ENCODE results near the gene RAP1A. TPM values are rescaled to one million over a fixed set of nuclear protein-coding genes. Genes with fewer than 3 reads are reported as not detected.

Gene RAP1A
- total and polyA plus RNA-seq, 2 donors (not counting 3 experiments of a cell fraction or from before 2014, with no cell fraction given): 17.8 to 56.4 TPM

GRCh38 chr1:111591937-111592336 lies 27.7 kb upstream of the RAP1A start:
- ChIA-PET CTCF (interaction anchor here (0.9 to 1.5 kb wide), 4 partner anchors 81 to 110 kb away, joined by 3 to 12 read pairs (median 4); no protein-coding TSS in a partner anchor), POLR2A (interaction anchor here (1.3 kb wide), 1 partner anchor 84 kb away, joined by 4 read pairs; no protein-coding TSS in a partner anchor)
- Histone ChIP-seq H3K36me3 (ENCODE audit: control insufficient read depth in 2 of 2, extremely low read depth in 1 of 2, insufficient read depth in 2 of 2, low read length in 2 of 2) (no peaks in the 10 kb centered on the region), H3K4me2 (ENCODE audit: insufficient read depth, low read length) (no peak overlapping the region), H3K27me3 (ENCODE audit: control insufficient read depth in 2 of 2, insufficient read depth in 2 of 2, low read length in 2 of 2) (peaks cover 2 to 8% of the 10 kb centered on the region in 2 experiments), H3K79me2 (ENCODE audit: control insufficient read depth, insufficient read depth, low read length) (no peaks in the 10 kb centered on the region), H3K4me3 (replicated peaks in 1 of 3; ENCODE audit: insufficient read depth in 1 of 3, low read depth in 1 of 3, low read length in 3 of 3) (no peak overlapping the region), H2AFZ (ENCODE audit: low read depth, low read length) (no peak overlapping the region), H3K9me3 (replicated peaks; ENCODE audit: control insufficient read depth, insufficient read depth, low read length) (no peaks in the 10 kb centered on the region), H3K4me1 (ENCODE audit: control insufficient read depth, extremely low read depth, insufficient read depth, low read length) (peaks cover 15% of the 10 kb centered on the region), H4K20me1 (replicated peaks; ENCODE audit: control insufficient read depth, extremely low read depth, insufficient read depth, low read length) (no peaks in the 10 kb centered on the region), H3K9ac (replicated peaks; ENCODE audit: extremely low read depth, insufficient read depth, low read length) (no peak overlapping the region), H3K27ac (ENCODE audit: insufficient read depth, low read depth, low read length) (no peak overlapping the region), H3K9me1 (replicated peaks; ENCODE audit: control insufficient read depth, extremely low read depth, insufficient read depth, low read length) (no peaks in the 10 kb centered on the region)
- intact Hi-C loops (cut with micrococcal nuclease) (loop anchor here (1.0 to 2.0 kb wide), 2 partner anchors 76 to 83 kb away; no protein-coding TSS in a partner anchor), dilution Hi-C loops (cut with MboI; ENCODE audit: extremely low pct_ligation_motif_present, low sequenced_read_pairs) (no loop called here)
- BruUV-seq (replicated peaks): no TSS peak
- no peak for DNase-seq (ENCODE audit: low read depth, low spot score)
- TF ChIP-seq CTCF (IDR thresholded peaks at IDR 0.05; ENCODE audit: extremely low read depth in 1 of 2, insufficient read depth in 1 of 2, low read depth in 1 of 2, low read length in 2 of 2) (no peak), EZH2 (IDR thresholded peaks at IDR 0.05; ENCODE audit: borderline replicate concordance, low read depth, low read length, severe bottlenecking) (no peak), GATA2 (IDR thresholded peaks at IDR 0.05; ENCODE audit: insufficient read depth, insufficient read length, low read depth, low read length) (no peak), POLR2A (IDR thresholded peaks at IDR 0.05; ENCODE audit: low read depth, low read length) (no peak), MYC (IDR thresholded peaks at IDR 0.05; ENCODE audit: low read depth, low read length) (no peak), POLR2AphosphoS5 (IDR thresholded peaks at IDR 0.05; ENCODE audit: insufficient read depth, low read depth, low read length) (no peak)
- FAIRE-seq: no peak
